H9 (cell line): ENCODE results near the gene KRTAP12-3. TPM values are rescaled to one million over a fixed set of nuclear protein-coding genes. Genes with fewer than 3 reads are reported as not detected.
A peak's percentile ranks its signal among the peaks of the same experiment; 100 is the strongest.

Source experiments
- DNase-seq: peaks from one replicate; pipeline ENCODE4 v3.0.0-alpha.2; 2017
- H2AFZ ChIP-seq: one replicate; pipeline ENCODE4 v1.6.1; 2013; ENCODE audit warnings: mild to moderate bottlenecking, low read length, control low read depth, moderate library complexity
- H2AK5ac ChIP-seq: 2 replicates; pipeline ENCODE4 v1.6.1; 2013; ENCODE audit warnings: low read length, control low read depth, mixed read lengths; ENCODE audit not compliant: insufficient read length
- H2BK120ac ChIP-seq: one replicate; pipeline ENCODE4 v1.6.1; 2013; ENCODE audit warnings: low read depth, mild to moderate bottlenecking, low read length, control low read depth, inconsistent platforms; ENCODE audit not compliant: poor library complexity, severe bottlenecking
- H2BK12ac ChIP-seq: 2 replicates; pipeline ENCODE4 v1.6.1; 2013; ENCODE audit warnings: low read length, control low read depth, mixed read lengths, low read depth; ENCODE audit not compliant: insufficient read length
- H2BK15ac ChIP-seq: 2 replicates; pipeline ENCODE4 v1.6.1; 2013; ENCODE audit warnings: low read depth, low read length, control low read depth
- H2BK20ac ChIP-seq: one replicate; pipeline ENCODE4 v1.6.1; 2013; ENCODE audit warnings: low read depth, mild to moderate bottlenecking, low read length, control low read depth, inconsistent platforms; ENCODE audit not compliant: poor library complexity, severe bottlenecking
- H2BK5ac ChIP-seq: 2 replicates; pipeline ENCODE4 v1.6.1; 2013; ENCODE audit warnings: low read length, control low read depth, mixed read lengths; ENCODE audit not compliant: insufficient read length
- H3K14ac ChIP-seq: 2 replicates; pipeline ENCODE4 v1.6.1; 2013; ENCODE audit warnings: low read length, control low read depth; ENCODE audit not compliant: insufficient read depth
- H3K18ac ChIP-seq: 2 replicates; pipeline ENCODE4 v1.6.1; 2013; ENCODE audit warnings: low read depth, mild to moderate bottlenecking, mixed read lengths, low read length, control low read depth; ENCODE audit not compliant: insufficient read length
- H3K23ac ChIP-seq: 2 replicates; pipeline ENCODE4 v1.6.1; 2013; ENCODE audit warnings: low read length, control low read depth, mixed read lengths, low read depth; ENCODE audit not compliant: insufficient read length
- H3K23me2 ChIP-seq: 2 replicates; pipeline ENCODE4 v1.6.1; 2013; ENCODE audit warnings: low read depth, mild to moderate bottlenecking, mixed read lengths, low read length, control low read depth; ENCODE audit not compliant: insufficient read length, poor library complexity, severe bottlenecking
- H3K27ac ChIP-seq: 2 replicates; pipeline ENCODE4 v1.5.1; 2013; ENCODE audit warnings: low read length, control low read depth, mixed read lengths, low read depth; ENCODE audit not compliant: insufficient read length
- H3K27me3 ChIP-seq: 2 replicates; pipeline ENCODE4 v1.6.1; 2013; ENCODE audit warnings: low read length, control low read depth, inconsistent platforms; ENCODE audit not compliant: insufficient read depth
- H3K4ac ChIP-seq: 2 replicates; pipeline ENCODE4 v1.6.1; 2013; ENCODE audit warnings: low read depth, mild to moderate bottlenecking, control low read depth, inconsistent platforms, low read length, moderate library complexity
- H3K4me1 ChIP-seq: 2 replicates; pipeline ENCODE4 v1.6.1; 2013; ENCODE audit warnings: low read length, control low read depth, inconsistent platforms; ENCODE audit not compliant: insufficient read depth
- H3K4me2 ChIP-seq: 2 replicates; pipeline ENCODE4 v1.6.1; 2013; ENCODE audit warnings: low read length, control low read depth, mixed read lengths; ENCODE audit not compliant: insufficient read length, insufficient read depth
- H3K56ac ChIP-seq: 2 replicates; pipeline ENCODE4 v1.6.1; 2013; ENCODE audit warnings: low read depth, mild to moderate bottlenecking, mixed read lengths, low read length, control low read depth; ENCODE audit not compliant: insufficient read length
- H3K79me1 ChIP-seq: 2 replicates; pipeline ENCODE4 v1.6.1; 2013; ENCODE audit warnings: low read depth, mild to moderate bottlenecking, moderate library complexity, low read length, control low read depth, inconsistent platforms; ENCODE audit not compliant: insufficient read depth, poor library complexity, severe bottlenecking
- H3K79me2 ChIP-seq: 2 replicates; pipeline ENCODE4 v1.6.1; 2013; ENCODE audit warnings: low read length, control low read depth, inconsistent platforms; ENCODE audit not compliant: insufficient read depth
- H3K9ac ChIP-seq: 2 replicates; pipeline ENCODE4 v1.6.1; 2013; ENCODE audit warnings: low read length, control low read depth, mixed read lengths; ENCODE audit not compliant: insufficient read length; ENCODE audit errors: extremely low read depth
- H3K9me3 ChIP-seq: one replicate; pipeline ENCODE4 v1.6.1; 2013; ENCODE audit warnings: low read depth, low read length, inconsistent platforms; ENCODE audit not compliant: control insufficient read depth
- H3T11ph ChIP-seq: one replicate; pipeline ENCODE4 v1.6.1; 2013; ENCODE audit warnings: mild to moderate bottlenecking, low read length, control low read depth, inconsistent platforms
- H4K20me1 ChIP-seq: one replicate; pipeline ENCODE4 v1.6.1; 2013; ENCODE audit not compliant: control insufficient read depth, insufficient read length, insufficient read depth
- H4K5ac ChIP-seq: 2 replicates; pipeline ENCODE4 v1.6.1; 2013; ENCODE audit warnings: low read depth, mild to moderate bottlenecking, mixed read lengths, low read length, control low read depth; ENCODE audit not compliant: insufficient read length
- H4K8ac ChIP-seq: replicated peaks from 2 replicates; pipeline ENCODE4 v1.6.1; 2013; ENCODE audit warnings: low read length, control low read depth, mixed read lengths, low read depth; ENCODE audit not compliant: insufficient read length
- H4K91ac ChIP-seq: 2 replicates; pipeline ENCODE4 v1.6.1; 2013; ENCODE audit warnings: low read depth, mild to moderate bottlenecking, moderate library complexity, mixed read lengths, low read length, control low read depth; ENCODE audit not compliant: insufficient read length
- H3K27ac Mint-ChIP-seq, 3 experiments: 2 replicates in 2 of 3; 3 replicates in 1 of 3; pipeline ENCODE4 v1.8.0; 2020 to 2021; ENCODE audit warnings: mixed read lengths in 3 of 3, mild to moderate bottlenecking in 1 of 3, moderate library complexity in 1 of 3
- H3K27me3 Mint-ChIP-seq: 2 replicates; pipeline ENCODE4 v1.8.0; 2021; ENCODE audit warnings: low read depth, mild to moderate bottlenecking, moderate library complexity, mixed read lengths
- H3K36me3 Mint-ChIP-seq, 3 experiments: 2 replicates in 2 of 3; 3 replicates in 1 of 3; pipeline ENCODE4 v1.8.0; 2020 to 2021; ENCODE audit warnings: low read depth in 3 of 3, mixed read lengths in 3 of 3; ENCODE audit not compliant: insufficient read depth in 1 of 3
- H3K4me1 Mint-ChIP-seq, 2 experiments: 2 replicates each; pipeline ENCODE4 v1.8.0; 2020; ENCODE audit warnings: mixed read lengths in 2 of 2
- H3K4me3 Mint-ChIP-seq, 2 experiments: 2 replicates in 1 of 2; 3 replicates in 1 of 2; pipeline ENCODE4 v1.8.0; 2020 to 2021; ENCODE audit warnings: mild to moderate bottlenecking in 2 of 2, mixed read lengths in 2 of 2, moderate library complexity in 1 of 2
- H3K9me3 Mint-ChIP-seq, 2 experiments: 2 replicates in 1 of 2; 3 replicates in 1 of 2; pipeline ENCODE4 v1.8.0; 2020; ENCODE audit warnings: mild to moderate bottlenecking in 2 of 2, mixed read lengths in 2 of 2, moderate library complexity in 1 of 2
- CTCF ChIP-seq: fragments of 200-600 bp; sonication (generic); conservative IDR thresholded peaks from 3 replicates; pipeline ENCODE4 v1.8.0; 2021; ENCODE audit warnings: antibody characterized with exemption, mild to moderate bottlenecking
- WGBS: extraction: QIAGEN DNeasy Blood & Tissue Kit; methylation state at CpG from one replicate; pipeline ENCODE4 v1.1.7; 2013; ENCODE audit warnings: missing lambda C conversion rate, low lambda C conversion rate, mixed read lengths; ENCODE audit not compliant: insufficient read length; ENCODE audit errors: extremely low coverage; 5-methylcytosine and 5-hydroxymethylcytosine counted together
- total RNA-seq: library from RNA; stranded (reverse); gene quantifications from 2 replicates; pipeline ENCODE4 v1.2.1, GENCODE V29; 2021

KRTAP12-3 gene
- total RNA-seq, 1 experiment from 2014 or later, result not detected

DNA sequence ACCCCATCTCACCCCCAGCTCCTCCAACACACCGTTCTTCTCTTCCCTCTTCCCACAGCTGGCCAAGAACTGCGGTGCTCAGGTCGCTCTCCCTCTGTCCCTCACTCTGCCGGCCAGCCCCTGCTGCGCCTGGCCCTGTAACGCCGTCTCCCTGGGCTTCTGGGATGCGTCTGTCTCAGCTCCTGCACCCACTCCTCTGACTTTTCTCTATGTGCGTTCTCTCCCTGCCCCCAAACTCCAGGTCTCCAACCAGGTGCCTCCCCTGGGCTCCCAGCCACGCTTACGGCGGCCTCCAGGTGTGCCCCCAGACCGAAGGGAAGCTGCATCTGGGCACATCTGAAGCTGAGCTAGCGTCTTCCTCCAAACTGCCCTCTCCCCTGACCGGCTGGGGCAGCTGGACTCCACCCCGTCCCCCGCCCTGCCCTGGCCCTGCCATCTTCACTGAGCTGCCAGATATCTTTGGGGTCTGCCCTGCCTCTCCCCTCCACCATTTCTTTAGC, 41.8 kb downstream of the KRTAP12-3 start:
- Histone ChIP-seq H3K79me1 (no peaks in the 10 kb centered on the region), H4K91ac (no peak overlapping the region), H3K23me2 (no peaks in the 10 kb centered on the region), H3K79me2 (no peaks in the 10 kb centered on the region), H2BK20ac (no peak overlapping the region), H3K4ac (no peak overlapping the region), H4K20me1 (no peaks in the 10 kb centered on the region), H4K8ac (no peak overlapping the region), H2BK120ac (no peak overlapping the region), H3T11ph (no peak overlapping the region), H3K14ac (0 out of 2 replicates have a peak overlapping the region, but pooled peaks have one; percentile 29), H3K56ac (no peak overlapping the region), H3K9me3 (no peaks in the 10 kb centered on the region), H4K5ac (no peak overlapping the region), H3K4me1 (peaks cover 13% of the 10 kb centered on the region; the same call in 1 of the 2 replicates), H3K4me2 (no peak overlapping the region), H2BK5ac (no peak overlapping the region), H2AK5ac (no peak overlapping the region), H2BK15ac (no peak overlapping the region), H3K27ac (no peak overlapping the region), H3K9ac (no peak overlapping the region), H2AFZ (no peak overlapping the region), H3K27me3 (no peaks in the 10 kb centered on the region; the same call in 1 of the 2 replicates), H2BK12ac (no peak overlapping the region), H3K23ac (no peak overlapping the region), H3K18ac (peak overlapping the region; percentile 48)
- H3K4me1 Mint-ChIP-seq, result peaks cover 79 to 85% of the 10 kb centered on the region in 2 experiments
- H3K27me3 Mint-ChIP-seq, result peaks cover 15% of the 10 kb centered on the region
- no peaks in the 10 kb centered on the region; a peak in 1 of 5 replicates for H3K9me3 Mint-ChIP-seq
- no CpG with 5 or more reads among the region's 17 CpGs for WGBS
- H3K36me3 Mint-ChIP-seq, result no peaks in the 10 kb centered on the region; a peak in 1 of 7 replicates
- no peak overlapping the region for H3K4me3 Mint-ChIP-seq
- no peak for TF ChIP-seq CTCF
- no peak for DNase-seq
- peak overlapping the region in 2 of 3 experiments; percentile 46 to 50; a peak in 3 of 7 replicates for H3K27ac Mint-ChIP-seq
